HG03064 (cell line): Measurements from ENCODE around the gene MYO10.

Experiments used
- ATAC-seq: cut with Tn5 transposase; IDR thresholded peaks from one replicate; pipeline ENCODE4 v1.9.1; 2021; ENCODE audit warnings: low read depth; ENCODE audit not compliant: unreplicated experiment

Gene MYO10

DNA sequence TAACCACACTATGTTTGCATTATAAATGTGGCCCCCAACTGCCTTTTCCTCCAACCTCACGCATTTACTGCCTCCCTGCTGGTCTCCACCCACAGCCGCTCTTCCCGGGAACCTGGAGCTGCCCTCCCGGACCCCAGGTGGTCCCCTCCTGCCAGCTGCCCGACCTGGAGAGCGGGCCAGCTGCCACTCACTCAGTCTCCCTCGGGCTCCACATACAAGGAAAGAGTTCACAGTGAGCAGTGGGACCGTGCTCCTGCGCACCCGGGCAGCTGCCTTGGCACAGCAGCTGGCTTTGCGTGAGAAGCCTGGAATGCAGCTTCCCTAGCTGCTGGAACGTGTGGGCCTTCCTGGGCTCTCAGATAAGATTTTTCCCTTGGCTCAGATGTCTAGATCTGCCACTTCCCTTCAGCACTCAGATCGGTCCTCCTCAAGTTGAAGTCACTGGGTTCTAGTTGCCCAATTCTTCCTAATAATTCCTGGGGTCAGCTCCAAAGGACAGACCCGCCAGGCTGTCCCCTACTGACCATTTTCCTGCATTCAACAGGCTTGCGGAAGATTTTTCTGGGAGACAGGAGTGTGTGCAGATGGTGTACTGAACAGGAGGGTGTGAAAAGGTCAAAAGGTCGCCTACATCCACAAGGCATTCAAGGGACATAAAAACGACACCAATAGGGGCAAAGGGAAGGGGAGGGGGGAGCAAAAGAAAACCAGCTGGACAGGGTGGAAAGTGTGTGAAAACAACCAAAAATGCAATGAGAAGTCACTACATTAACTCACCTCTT is 69.1 kb downstream of the MYO10 start:
- no peak for ATAC-seq

- ATAC-seq = no peak
Measured at GRCh38 chr5:16866273-16866672, 69.8 kb downstream of the MYO10 start.

GRCh38 chr5:16865151-16865550 is 70.9 kb downstream of the MYO10 start:
- no peak for ATAC-seq

DNA sequence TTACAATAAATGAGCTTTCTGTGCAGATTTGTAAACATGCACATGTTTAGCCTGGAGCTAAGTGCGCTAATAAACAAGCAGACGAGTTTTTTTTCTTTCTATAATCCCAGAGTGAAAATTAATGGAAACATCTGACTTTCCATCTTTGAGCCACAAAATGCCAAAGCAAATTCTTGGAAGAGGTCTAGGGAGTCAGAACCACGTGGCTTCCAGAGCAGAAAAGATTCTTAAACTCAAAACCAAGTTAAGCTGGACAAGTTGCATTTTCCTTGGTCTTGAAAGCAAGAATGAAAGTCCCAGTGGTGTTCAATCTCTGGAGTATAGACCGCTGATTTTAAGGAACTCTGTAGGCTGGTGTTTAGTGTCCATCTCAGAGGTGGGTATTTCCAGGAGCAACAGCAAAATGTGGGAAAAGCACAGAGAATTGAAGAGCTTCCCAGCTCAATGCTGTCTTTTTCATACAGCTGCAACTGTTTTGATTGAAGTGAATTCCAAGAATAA is 71.4 kb downstream of the MYO10 start:
- ATAC-seq = no peak

GRCh38 chr5:16863469-16863946 is 72.6 kb downstream of the MYO10 start:
- ATAC-seq = no peak

DNA sequence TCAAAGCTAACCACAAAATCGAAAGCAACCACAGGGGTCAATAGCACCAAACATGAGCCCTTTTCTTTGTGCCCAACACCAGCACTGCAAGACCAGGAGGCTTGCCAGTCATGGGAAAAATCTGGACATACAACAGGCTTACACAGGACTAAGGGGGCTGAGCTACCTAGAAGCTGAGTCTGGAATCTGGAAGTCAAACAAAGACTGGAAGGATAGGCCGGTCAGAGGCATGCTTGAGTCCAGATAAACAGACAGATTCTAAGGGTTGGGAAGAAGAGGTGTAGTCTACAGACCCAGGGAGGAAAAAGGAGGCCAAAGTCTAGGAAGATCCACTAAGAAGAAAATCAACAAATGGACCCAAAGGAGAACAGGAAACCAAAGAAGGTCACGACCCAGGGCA is 73.3 kb downstream of the MYO10 start:
- ATAC-seq = no peak

- ATAC-seq = no peak
Measured at GRCh38 chr5:16859346-16859745, 76.7 kb downstream of the MYO10 start.

- ATAC-seq = no peak
Measured at GRCh38 chr5:16858151-16858550, 77.9 kb downstream of the MYO10 start.

- ATAC-seq = no peak
Measured at GRCh38 chr5:16857635-16858034, 78.5 kb downstream of the MYO10 start.

GRCh38 chr5:16856531-16856930 is 79.6 kb downstream of the MYO10 start:
- no peak for ATAC-seq

DNA sequence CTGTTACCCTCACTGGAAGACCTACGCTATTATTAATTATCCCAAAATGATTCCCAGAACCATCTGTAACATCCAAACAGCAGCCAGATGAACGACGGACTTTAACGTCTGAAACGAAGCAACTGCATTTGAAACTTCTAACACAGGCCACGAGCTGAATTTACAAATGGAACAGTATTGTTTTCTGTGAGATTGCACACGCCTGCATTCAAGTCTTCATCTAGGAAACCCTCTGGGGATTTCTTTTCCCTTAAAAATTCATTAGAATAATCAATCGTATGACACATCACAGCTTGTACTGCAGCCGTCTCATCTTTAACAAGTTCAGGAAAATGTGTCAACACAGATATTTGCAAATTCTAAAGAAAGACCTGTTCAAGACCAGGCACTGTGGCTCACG is 80.2 kb downstream of the MYO10 start:
- ATAC-seq = no peak

DNA sequence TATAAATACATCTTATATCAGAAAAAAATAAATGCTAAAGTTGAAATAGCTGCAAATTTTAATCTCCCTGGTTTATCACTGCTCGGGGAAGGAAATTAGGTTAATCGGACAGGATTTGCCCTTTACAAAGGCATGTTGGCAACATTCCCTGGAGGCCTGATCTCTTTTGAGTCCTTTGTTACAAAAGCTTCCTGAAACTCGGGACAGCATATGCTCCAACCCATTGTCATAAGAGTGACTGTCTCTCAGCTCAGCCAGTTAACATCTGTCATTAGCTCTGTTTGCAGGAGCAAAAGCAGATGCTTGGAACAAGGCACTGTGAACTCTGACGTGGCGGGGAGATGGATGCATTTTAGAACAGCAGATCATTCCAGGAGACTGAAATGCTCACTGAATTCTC is 80.6 kb downstream of the MYO10 start:
- no peak for ATAC-seq

- ATAC-seq = no peak
Measured at GRCh38 chr5:16854351-16854750, 81.7 kb downstream of the MYO10 start.

- ATAC-seq = no peak
Measured at GRCh38 chr5:16853518-16853917, 82.6 kb downstream of the MYO10 start.

GRCh38 chr5:16852251-16853005 is 83.7 kb downstream of the MYO10 start:
- no peak for ATAC-seq

- ATAC-seq = no peak
Measured at GRCh38 chr5:16849775-16850174, 86.3 kb downstream of the MYO10 start.

GRCh38 chr5:16849181-16849580 is 86.9 kb downstream of the MYO10 start:
- ATAC-seq = no peak

- no peak for ATAC-seq
Measured at GRCh38 chr5:16844952-16845351, 91.1 kb downstream of the MYO10 start.

DNA sequence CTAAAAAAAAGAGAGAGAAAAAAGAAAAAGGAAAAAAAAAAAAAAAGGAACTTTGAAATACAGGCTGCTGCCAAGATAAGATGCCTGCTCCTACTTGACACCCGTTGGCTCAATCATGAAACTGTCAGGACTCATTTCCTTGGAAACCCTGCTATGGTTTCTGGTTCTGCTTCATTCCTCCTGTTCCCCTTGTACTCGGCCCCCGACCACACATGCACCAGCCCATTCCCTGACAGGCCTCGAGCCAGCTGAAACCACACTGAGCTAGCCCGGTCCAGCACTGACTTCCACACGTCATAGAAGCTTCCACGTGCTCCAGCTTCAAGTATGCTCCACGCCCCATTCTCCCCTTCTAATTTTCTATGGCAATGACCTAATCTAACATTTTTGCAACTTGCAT is 93.2 kb downstream of the MYO10 start:
- ATAC-seq = no peak

GRCh38 chr5:16841416-16841815 is 94.7 kb downstream of the MYO10 start:
- no peak for ATAC-seq

DNA sequence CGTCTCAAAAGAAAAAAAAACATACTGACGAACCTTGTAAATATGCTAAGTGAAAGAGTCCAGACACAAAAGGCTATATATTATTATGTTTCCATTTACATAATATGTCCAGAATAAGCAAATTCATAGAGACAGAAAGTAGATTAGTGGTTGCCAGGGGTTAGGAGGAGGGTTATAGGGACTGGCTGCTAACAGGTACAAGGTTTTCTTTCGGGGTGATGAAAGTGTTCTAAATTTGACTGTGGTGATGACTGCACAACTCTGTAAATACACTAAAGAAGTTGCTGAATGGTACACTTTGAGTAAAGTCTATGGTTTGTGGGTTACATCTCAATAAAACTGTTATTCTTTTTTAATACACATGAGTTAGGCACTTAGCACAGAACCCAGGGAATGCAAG is 98.8 kb downstream of the MYO10 start:
- ATAC-seq = no peak

GRCh38 chr5:16834029-16834428 is 102.1 kb downstream of the MYO10 start:
- no peak for ATAC-seq
